Activated naive CD4-positive, alpha-beta T cell treated with anti-CD3 and anti-CD28 coated beads for 36 hours (primary cell): ENCODE measurements around the gene PRMT3. TPM values are rescaled to one million over a fixed set of nuclear protein-coding genes. Genes with fewer than 3 reads are reported as not detected.

ENCODE experiments used
- CTCF ChIA-PET: fragments of 350-600 bp; sonication (Branson Sonifier 250); formaldehyde crosslinking; loops from one replicate; lab custom pipeline; 2021; ENCODE audit warnings: antibody characterized with exemption; lab: Charles Lee
- DNase-seq: peaks from one replicate; pipeline ENCODE4 v3.0.0-alpha.2; 2020
- H3K27ac Mint-ChIP-seq: one replicate; pipeline ENCODE4 v1.8.0; 2021; ENCODE audit warnings: mild to moderate bottlenecking, mixed read lengths
- H3K27me3 Mint-ChIP-seq: one replicate; pipeline ENCODE4 v1.8.0; 2021; ENCODE audit warnings: low read depth, mixed read lengths
- H3K36me3 Mint-ChIP-seq: one replicate; pipeline ENCODE4 v1.8.0; 2021; ENCODE audit warnings: low read depth, mixed read lengths
- H3K4me1 Mint-ChIP-seq: one replicate; pipeline ENCODE4 v1.8.0; 2021; ENCODE audit warnings: low read depth, mixed read lengths
- H3K4me3 Mint-ChIP-seq: one replicate; pipeline ENCODE4 v1.8.0; 2021; ENCODE audit warnings: mild to moderate bottlenecking, moderate library complexity, mixed read lengths
- H3K9me3 Mint-ChIP-seq: one replicate; pipeline ENCODE4 v1.8.0; 2021; ENCODE audit warnings: mixed read lengths
- intact Hi-C: fragments of 100-400 bp; cut with micrococcal nuclease; formaldehyde crosslinking; loops from one replicate; pipeline ENCODE4 v1.15.1; 2023
- total RNA-seq, 2 experiments: library from RNA; stranded (reverse); gene quantifications; one replicate each; pipeline ENCODE4 v1.2.3, GENCODE V29; 2021

PRMT3 gene
- total RNA-seq, 2 experiments from 2014 or later: 31.0 to 33.2 TPM

DNA sequence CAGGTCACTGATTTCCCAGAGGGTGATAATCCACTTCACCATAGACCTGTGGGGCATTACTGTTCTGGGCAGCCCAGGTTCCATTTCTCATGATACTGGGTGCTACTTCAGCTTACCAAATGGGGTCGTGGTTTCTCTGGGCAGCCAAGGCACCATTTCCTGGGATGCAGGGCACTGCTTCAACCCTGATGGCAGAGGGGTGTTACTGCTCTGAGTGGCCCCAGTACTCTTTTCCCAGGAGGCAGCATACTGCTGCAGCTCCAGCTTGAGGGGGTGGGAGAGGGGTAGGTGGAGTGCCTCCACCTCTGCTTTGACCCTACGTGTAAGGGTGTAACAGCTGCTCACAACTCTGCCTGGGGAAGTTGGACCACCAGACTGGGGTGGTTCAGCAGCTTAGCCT is 51.1 kb downstream of the PRMT3 start:
- Mint-ChIP-seq H3K36me3 (peaks cover 36% of the 10 kb centered on the region), H3K4me3 (no peak overlapping the region), H3K9me3 (no peaks in the 10 kb centered on the region), H3K27me3 (no peaks in the 10 kb centered on the region), H3K4me1 (peaks cover 3% of the 10 kb centered on the region), H3K27ac (no peak overlapping the region)
- CTCF ChIA-PET: no interaction called here
- DNase-seq: no peak
- intact Hi-C loops: no loop called here

GRCh38 chr11:20443596-20443995 is 56.1 kb downstream of the PRMT3 start:
- CTCF ChIA-PET: interaction anchor here (0.6 kb wide), 1 partner anchor 151 kb away, joined by 4 read pairs; no protein-coding TSS in a partner anchor
- no peak for DNase-seq
- H3K4me3 Mint-ChIP-seq: no peak overlapping the region
- H3K36me3 Mint-ChIP-seq: peaks cover 14% of the 10 kb centered on the region
- no peak overlapping the region for H3K27ac Mint-ChIP-seq
- no peaks in the 10 kb centered on the region for H3K9me3 Mint-ChIP-seq
- peaks cover 2% of the 10 kb centered on the region for H3K4me1 Mint-ChIP-seq
- intact Hi-C loops: loop anchor here (1.0 to 2.0 kb wide), 3 partner anchors 46 to 315 kb away; partner anchors contain the start of gene PRMT3
- no peaks in the 10 kb centered on the region for H3K27me3 Mint-ChIP-seq

GRCh38 chr11:20444535-20444934 is 57.0 kb downstream of the PRMT3 start:
- no peaks in the 10 kb centered on the region for H3K9me3 Mint-ChIP-seq
- H3K27ac Mint-ChIP-seq: no peak overlapping the region
- no peaks in the 10 kb centered on the region for H3K27me3 Mint-ChIP-seq
- no peaks in the 10 kb centered on the region for H3K4me1 Mint-ChIP-seq
- DNase-seq: no peak
- CTCF ChIA-PET: no interaction called here
- intact Hi-C loops: no loop called here
- no peak overlapping the region for H3K4me3 Mint-ChIP-seq
- peaks cover 14% of the 10 kb centered on the region for H3K36me3 Mint-ChIP-seq

GRCh38 chr11:20448834-20449233 is 61.3 kb downstream of the PRMT3 start:
- H3K4me3 Mint-ChIP-seq: no peak overlapping the region
- H3K27ac Mint-ChIP-seq: no peak overlapping the region
- peaks cover 2% of the 10 kb centered on the region for H3K4me1 Mint-ChIP-seq
- H3K9me3 Mint-ChIP-seq: no peaks in the 10 kb centered on the region
- CTCF ChIA-PET: no interaction called here
- DNase-seq: no peak
- intact Hi-C loops: no loop called here
- H3K27me3 Mint-ChIP-seq: no peaks in the 10 kb centered on the region
- H3K36me3 Mint-ChIP-seq: peaks cover 29% of the 10 kb centered on the region

GRCh38 chr11:20450829-20451228 is 63.3 kb downstream of the PRMT3 start:
- Mint-ChIP-seq H3K36me3 (peaks cover 31% of the 10 kb centered on the region), H3K9me3 (no peaks in the 10 kb centered on the region), H3K27ac (no peak overlapping the region), H3K4me1 (peaks cover 2% of the 10 kb centered on the region), H3K27me3 (no peaks in the 10 kb centered on the region), H3K4me3 (no peak overlapping the region)
- no peak for DNase-seq
- intact Hi-C loops: no loop called here
- CTCF ChIA-PET: no interaction called here

GRCh38 chr11:20451568-20451967 is 64.1 kb downstream of the PRMT3 start:
- Mint-ChIP-seq H3K27ac (no peak overlapping the region), H3K36me3 (peaks cover 33% of the 10 kb centered on the region), H3K9me3 (no peaks in the 10 kb centered on the region), H3K4me1 (peaks cover 2% of the 10 kb centered on the region), H3K27me3 (no peaks in the 10 kb centered on the region), H3K4me3 (no peak overlapping the region)
- DNase-seq: no peak
- intact Hi-C loops: no loop called here
- CTCF ChIA-PET: no interaction called here

- Mint-ChIP-seq H3K36me3 (peaks cover 34% of the 10 kb centered on the region), H3K27ac (no peak overlapping the region), H3K27me3 (no peaks in the 10 kb centered on the region), H3K4me3 (no peak overlapping the region), H3K4me1 (peaks cover 2% of the 10 kb centered on the region), H3K9me3 (no peaks in the 10 kb centered on the region)
- CTCF ChIA-PET: interaction anchor here (0.6 kb wide), 1 partner anchor 95 kb away, joined by 3 read pairs; no protein-coding TSS in a partner anchor
- DNase-seq: no peak
- intact Hi-C loops: no loop called here
Measured at GRCh38 chr11:20452585-20452984, 65.1 kb downstream of the PRMT3 start.

DNA sequence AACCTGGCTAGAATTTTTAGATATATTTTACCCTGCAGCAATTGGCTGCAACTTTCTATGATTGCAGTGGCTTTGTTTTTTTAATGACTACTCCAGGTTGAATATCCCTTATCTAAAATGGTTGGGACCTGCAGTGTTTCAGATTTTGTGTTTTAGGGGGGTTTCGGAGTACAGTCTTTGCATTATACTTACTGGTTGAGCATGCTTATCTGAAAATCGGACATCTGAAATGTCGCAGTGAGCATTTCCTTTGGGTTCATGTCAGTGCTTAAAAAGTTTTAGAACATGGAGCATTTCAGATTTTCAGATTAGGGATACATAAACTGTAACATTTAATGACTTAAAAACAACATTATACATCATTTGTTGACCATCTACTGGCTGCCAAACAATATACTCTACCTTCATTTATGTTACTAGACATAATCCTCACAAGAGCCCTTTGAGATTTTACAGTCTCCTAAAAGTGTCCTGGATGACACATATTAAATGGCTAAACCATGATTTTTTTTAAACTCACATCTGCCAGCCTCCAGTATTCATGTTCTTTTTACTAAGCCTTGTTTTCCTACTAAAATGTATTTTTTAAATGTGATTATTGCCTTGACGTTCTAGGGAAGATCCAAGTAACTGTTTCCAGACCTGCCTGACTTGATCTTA is 66.3 kb downstream of the PRMT3 start:
- intact Hi-C loops: no loop called here
- Mint-ChIP-seq H3K9me3 (no peaks in the 10 kb centered on the region), H3K27me3 (no peaks in the 10 kb centered on the region), H3K4me3 (no peak overlapping the region), H3K27ac (no peak overlapping the region), H3K4me1 (peaks cover 2% of the 10 kb centered on the region), H3K36me3 (peaks cover 35% of the 10 kb centered on the region)
- no peak for DNase-seq
- CTCF ChIA-PET: no interaction called here

GRCh38 chr11:20457001-20457799 is 69.7 kb downstream of the PRMT3 start:
- DNase-seq: no peak
- Mint-ChIP-seq H3K9me3 (no peaks in the 10 kb centered on the region), H3K36me3 (peaks cover 40% of the 10 kb centered on the region), H3K27me3 (no peaks in the 10 kb centered on the region), H3K4me1 (no peaks in the 10 kb centered on the region), H3K4me3 (no peak overlapping the region), H3K27ac (no peak overlapping the region)
- intact Hi-C loops: no loop called here
- CTCF ChIA-PET: interaction anchor here (0.9 kb wide), 1 partner anchor 154 kb away, joined by 4 read pairs; no protein-coding TSS in a partner anchor

- H3K9me3 Mint-ChIP-seq: no peaks in the 10 kb centered on the region
- H3K27ac Mint-ChIP-seq: no peak overlapping the region
- intact Hi-C loops: no loop called here
- no peaks in the 10 kb centered on the region for H3K27me3 Mint-ChIP-seq
- no peak overlapping the region for H3K4me3 Mint-ChIP-seq
- H3K4me1 Mint-ChIP-seq: no peaks in the 10 kb centered on the region
- CTCF ChIA-PET: interaction anchor here (0.9 kb wide), 1 partner anchor 153 kb away, joined by 4 read pairs; no protein-coding TSS in a partner anchor
- DNase-seq: no peak
- H3K36me3 Mint-ChIP-seq: peaks cover 38% of the 10 kb centered on the region
Measured at GRCh38 chr11:20457934-20458680, 70.6 kb downstream of the PRMT3 start.

DNA sequence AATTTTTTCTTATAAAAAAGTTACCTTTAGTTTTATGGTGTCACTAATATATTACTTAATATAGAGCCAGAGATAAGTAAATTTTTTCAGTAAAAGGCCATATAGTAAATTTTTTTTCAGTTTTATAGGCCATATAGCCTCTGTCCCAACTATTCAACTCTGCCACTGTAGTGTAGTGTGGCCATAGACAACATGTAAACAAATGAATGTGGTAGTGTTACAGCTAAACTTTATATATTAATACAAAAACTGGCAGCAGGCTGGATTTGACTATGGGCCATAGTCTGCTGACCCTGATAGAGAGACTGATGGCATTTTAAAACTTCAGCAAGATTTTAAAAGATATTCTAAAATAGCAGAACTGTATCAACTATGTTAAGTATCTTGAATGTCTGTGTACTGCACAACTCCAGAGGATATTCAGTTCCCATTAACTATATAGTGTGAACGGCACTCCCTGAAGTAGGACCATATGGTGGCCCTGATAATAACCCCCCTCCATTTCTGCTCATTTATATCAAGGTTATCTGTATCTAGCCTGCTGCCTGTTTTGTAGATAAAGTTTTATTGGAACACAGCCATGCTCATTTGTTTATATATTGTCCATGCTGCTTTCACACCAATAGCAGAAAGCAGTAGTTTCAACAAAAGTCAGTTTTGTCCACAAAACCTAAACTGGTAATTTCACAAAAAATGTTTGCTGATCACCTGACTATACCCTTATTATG is 71.6 kb downstream of the PRMT3 start:
- intact Hi-C loops: no loop called here
- Mint-ChIP-seq H3K4me1 (no peaks in the 10 kb centered on the region), H3K27ac (no peak overlapping the region), H3K4me3 (no peak overlapping the region), H3K36me3 (peaks cover 34% of the 10 kb centered on the region), H3K27me3 (no peaks in the 10 kb centered on the region), H3K9me3 (no peaks in the 10 kb centered on the region)
- CTCF ChIA-PET: no interaction called here
- no peak for DNase-seq

GRCh38 chr11:20459865-20460264 is 72.3 kb downstream of the PRMT3 start:
- DNase-seq: no peak
- H3K27me3 Mint-ChIP-seq: no peaks in the 10 kb centered on the region
- CTCF ChIA-PET: no interaction called here
- H3K4me3 Mint-ChIP-seq: no peak overlapping the region
- no peak overlapping the region for H3K27ac Mint-ChIP-seq
- H3K4me1 Mint-ChIP-seq: no peaks in the 10 kb centered on the region
- intact Hi-C loops: no loop called here
- H3K36me3 Mint-ChIP-seq: peaks cover 37% of the 10 kb centered on the region
- no peaks in the 10 kb centered on the region for H3K9me3 Mint-ChIP-seq
